ENCODE data around the gene OR5C1.
"Not testable (repeated sequence)": the region's sequence is repeated elsewhere in the genome, so short reads cannot be mapped to it uniquely, and the experiment has no call there.

OR5C1 gene

DNA sequence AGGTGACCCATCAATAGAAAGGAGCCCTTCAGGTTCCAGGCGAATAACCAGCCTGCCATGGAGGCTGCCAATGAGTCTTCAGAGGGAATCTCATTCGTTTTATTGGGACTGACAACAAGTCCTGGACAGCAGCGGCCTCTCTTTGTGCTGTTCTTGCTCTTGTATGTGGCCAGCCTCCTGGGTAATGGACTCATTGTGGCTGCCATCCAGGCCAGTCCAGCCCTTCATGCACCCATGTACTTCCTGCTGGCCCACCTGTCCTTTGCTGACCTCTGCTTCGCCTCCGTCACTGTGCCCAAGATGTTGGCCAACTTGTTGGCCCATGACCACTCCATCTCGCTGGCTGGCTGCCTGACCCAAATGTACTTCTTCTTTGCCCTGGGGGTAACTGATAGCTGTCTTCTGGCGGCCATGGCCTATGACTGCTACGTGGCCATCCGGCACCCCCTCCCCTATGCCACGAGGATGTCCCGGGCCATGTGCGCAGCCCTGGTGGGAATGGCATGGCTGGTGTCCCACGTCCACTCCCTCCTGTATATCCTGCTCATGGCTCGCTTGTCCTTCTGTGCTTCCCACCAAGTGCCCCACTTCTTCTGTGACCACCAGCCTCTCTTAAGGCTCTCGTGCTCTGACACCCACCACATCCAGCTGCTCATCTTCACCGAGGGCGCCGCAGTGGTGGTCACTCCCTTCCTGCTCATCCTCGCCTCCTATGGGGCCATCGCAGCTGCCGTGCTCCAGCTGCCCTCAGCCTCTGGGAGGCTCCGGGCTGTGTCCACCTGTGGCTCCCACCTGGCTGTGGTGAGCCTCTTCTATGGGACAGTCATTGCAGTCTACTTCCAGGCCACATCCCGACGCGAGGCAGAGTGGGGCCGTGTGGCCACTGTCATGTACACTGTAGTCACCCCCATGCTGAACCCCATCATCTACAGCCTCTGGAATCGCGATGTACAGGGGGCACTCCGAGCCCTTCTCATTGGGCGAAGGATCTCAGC lies 11.6 kb downstream of the OR5C1 start, which contains the start of gene OR1K1:
TSS of gene OR1K1 (plus strand) at position 58 of the 995 bp plus-strand sequence. CDS start at position 58, 0 bp downstream.
- ATAC-seq = no peak
- Mint-ChIP-seq H3K4me3 (no peak within 1 kb of the TSS), H3K27ac (peak within 1 kb of the TSS; percentile 26)

DNA sequence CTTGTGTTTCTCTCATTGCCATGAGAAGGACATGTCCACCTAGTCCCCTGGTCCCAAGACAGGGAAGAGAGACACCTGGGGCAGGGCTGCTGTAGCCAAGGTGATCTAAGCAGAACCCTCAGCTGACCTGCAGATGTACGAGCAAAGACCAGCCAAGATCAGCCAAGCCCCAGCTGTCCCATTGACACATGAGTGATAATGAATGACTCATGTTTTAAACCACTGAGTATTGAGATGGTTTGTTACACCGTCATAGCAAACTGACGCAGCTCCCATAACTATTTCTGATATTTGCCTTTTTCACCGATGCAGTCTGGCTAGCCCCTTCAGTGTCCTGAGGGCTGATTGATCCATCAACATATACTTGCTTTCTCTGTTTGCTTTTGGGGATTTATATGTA lies 17.9 kb downstream of the OR5C1 start:
- peaks cover 17% of the 10 kb centered on the region for H3K4me1 Mint-ChIP-seq

More for the DNA sequence above, 11.6 kb downstream of the OR5C1 start, which contains the start of gene OR1K1:
- Mint-ChIP-seq H3K36me3 (peaks cover 6% of the 10 kb centered on the region), H3K4me1 (peaks cover 6% of the 10 kb centered on the region), H3K9me3 (peaks cover under 1% of the 10 kb centered on the region)
- no peak for DNase-seq (ENCODE audit: low spot score in 2 of 2)

DNA sequence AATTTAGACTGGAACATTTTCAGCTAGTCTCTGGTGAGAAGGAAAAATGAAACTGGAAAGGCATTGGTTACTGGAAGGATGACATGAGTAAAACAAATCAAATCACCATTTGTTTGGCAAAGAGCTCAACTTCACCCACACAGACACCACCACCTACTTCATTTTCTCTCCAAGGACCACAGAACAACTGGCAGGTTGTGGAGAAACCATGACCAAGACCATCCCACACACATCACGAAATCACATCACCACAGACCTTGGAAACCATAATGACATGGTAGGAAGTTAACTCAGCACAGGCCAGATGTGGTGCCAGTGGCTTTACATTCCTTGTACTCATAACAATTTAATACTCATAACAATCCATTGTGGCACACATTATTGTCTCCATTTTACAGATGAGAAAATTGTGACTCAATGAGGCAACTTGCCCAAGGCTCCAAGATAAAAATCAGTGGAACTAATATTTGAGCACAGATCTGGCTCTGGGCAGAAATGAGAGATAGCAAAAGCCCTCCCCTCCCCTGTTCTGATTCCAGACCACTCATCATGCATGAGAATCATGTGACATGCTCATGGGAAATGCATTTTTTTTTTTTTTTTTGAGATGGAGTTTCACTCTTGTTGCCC lies 18.7 kb downstream of the OR5C1 start:
- Mint-ChIP-seq H3K4me1 (peaks cover 17% of the 10 kb centered on the region), H3K36me3 (peaks cover 8% of the 10 kb centered on the region), H3K4me3 (no peak overlapping the region), H3K27ac (peak overlapping the region; percentile 74), H3K9me3 (peaks cover 3% of the 10 kb centered on the region)
- DNase-seq (ENCODE audit: low spot score in 2 of 2) (peak; percentile 36 to 88), ATAC-seq (peak; percentile 93)

More for the DNA sequence above, 17.9 kb downstream of the OR5C1 start:
- Mint-ChIP-seq H3K27ac (peak overlapping the region; percentile 74), H3K4me3 (no peak overlapping the region), H3K36me3 (peaks cover 8% of the 10 kb centered on the region), H3K9me3 (peaks cover 3% of the 10 kb centered on the region)
- DNase-seq (ENCODE audit: low spot score in 2 of 2) (peak in 1 of 2 donors; percentile 67), ATAC-seq (peak; percentile 70)

DNA sequence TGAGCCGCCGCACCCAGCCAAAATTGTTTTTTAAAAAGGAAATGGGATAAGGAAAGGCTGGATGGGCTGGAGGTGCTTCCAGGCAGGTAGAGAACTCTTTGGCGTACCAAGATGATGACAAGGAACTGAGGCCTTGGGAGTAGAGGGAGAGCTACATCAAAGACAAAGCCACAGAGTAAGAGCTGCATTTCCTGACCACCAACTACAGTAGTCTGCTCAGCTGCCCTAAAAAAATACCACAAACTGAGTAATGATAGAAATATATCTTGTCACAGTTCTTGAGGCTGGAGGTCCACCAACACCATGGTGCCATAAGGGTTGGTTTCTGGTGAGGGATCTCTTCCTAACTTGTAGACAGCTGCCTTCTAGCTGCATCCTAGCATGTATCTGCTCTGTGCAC lies 19.4 kb downstream of the OR5C1 start:
- H3K4me1 Mint-ChIP-seq = peaks cover 17% of the 10 kb centered on the region
- DNase-seq (ENCODE audit: low spot score in 2 of 2) (no peak), ATAC-seq (peak; percentile 38)
- peaks cover 3% of the 10 kb centered on the region for H3K9me3 Mint-ChIP-seq
- peak overlapping the region; percentile 74 for H3K27ac Mint-ChIP-seq
- H3K36me3 Mint-ChIP-seq = peaks cover 8% of the 10 kb centered on the region
- no peak overlapping the region for H3K4me3 Mint-ChIP-seq

DNA sequence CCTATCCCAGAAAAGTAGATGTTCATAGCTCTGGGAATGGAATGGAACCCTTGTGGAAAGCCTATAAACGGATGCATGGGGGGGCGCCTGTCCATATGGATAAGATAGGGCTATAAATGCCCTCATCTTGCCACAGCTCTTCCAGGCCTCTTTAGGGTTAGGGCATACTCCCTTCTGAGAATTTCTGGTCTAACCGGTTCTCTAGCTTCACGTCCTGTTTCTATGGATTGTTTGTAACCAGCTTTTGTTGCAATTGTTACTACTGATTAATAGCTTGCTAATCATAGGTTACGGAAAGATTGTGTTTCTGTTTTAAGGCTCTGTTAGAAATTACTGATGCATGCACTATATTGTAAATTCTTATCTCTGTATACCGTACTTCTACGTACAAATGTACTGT lies 20.5 kb downstream of the OR5C1 start:
- not testable (repeated sequence) for H3K4me3 Mint-ChIP-seq; DNase-seq (ENCODE audit: low spot score in 2 of 2); H3K36me3 Mint-ChIP-seq; H3K27ac Mint-ChIP-seq; ATAC-seq; H3K9me3 Mint-ChIP-seq
- peaks cover 17% of the 10 kb centered on the region for H3K4me1 Mint-ChIP-seq

DNA sequence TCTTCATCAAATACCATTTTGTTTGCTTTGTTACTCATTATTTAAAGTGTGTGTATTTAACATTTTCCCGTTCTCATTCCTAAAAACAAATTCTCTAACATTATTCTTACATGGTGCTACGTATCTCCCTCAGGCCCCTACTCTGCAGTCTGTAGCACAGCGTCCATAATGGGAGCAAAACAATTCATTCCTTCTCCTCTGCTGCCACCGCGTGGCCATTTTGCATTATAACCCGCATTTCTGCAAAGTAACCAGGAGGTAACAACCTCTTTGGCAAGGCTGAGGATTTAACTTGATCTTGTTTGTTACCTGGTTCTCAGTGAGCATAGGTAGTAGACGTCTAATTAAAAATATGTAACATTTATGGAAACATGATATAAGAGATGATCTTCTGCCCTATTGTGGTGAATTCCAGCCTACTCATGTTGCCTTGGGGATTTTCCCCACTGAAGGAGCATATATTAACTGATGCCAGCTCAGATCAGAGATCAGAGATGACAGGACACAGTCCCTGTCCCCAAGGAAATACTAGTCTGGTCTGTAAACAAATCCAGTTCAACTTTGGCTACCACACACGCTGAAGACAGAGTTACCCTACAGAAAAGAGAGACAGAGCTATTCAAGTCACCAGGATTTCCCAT lies 21.7 kb downstream of the OR5C1 start:
- Mint-ChIP-seq H3K9me3 (peaks cover 2% of the 10 kb centered on the region), H3K4me1 (peaks cover 20% of the 10 kb centered on the region), H3K27ac (no peak overlapping the region)

DNA sequence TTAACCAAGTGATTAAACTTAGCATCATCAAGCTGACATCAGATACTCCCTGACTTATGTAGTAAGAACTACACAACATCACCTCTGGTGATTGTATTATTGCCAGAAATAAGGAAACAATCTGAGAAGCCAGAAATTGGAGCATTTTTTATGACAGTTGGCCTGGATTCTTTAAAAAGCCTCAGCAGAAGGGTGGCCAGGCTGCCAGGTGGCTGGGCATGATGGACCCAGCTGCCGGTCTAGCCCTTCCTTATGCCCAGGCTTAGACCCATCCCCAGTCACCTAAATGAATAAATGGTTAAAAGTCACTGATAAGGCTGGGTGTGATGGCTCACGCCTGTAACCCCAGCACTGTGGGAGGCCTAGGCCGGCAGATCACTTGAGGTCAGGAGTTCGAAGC lies 24.0 kb downstream of the OR5C1 start:
- H3K9me3 Mint-ChIP-seq = no peaks in the 10 kb centered on the region
- ATAC-seq (no peak), DNase-seq (ENCODE audit: low spot score in 2 of 2) (no peak)
- H3K4me1 Mint-ChIP-seq = peaks cover 27% of the 10 kb centered on the region
- H3K36me3 Mint-ChIP-seq = peaks cover 16% of the 10 kb centered on the region
- H3K27ac Mint-ChIP-seq = no peak overlapping the region
- H3K4me3 Mint-ChIP-seq = no peak overlapping the region

More for the DNA sequence above, 21.7 kb downstream of the OR5C1 start:
- Mint-ChIP-seq H3K36me3 (peaks cover 8% of the 10 kb centered on the region), H3K4me3 (no peak overlapping the region)
- DNase-seq (ENCODE audit: low spot score in 2 of 2) (peak; percentile 49 to 79), ATAC-seq (peak; percentile 35)

DNA sequence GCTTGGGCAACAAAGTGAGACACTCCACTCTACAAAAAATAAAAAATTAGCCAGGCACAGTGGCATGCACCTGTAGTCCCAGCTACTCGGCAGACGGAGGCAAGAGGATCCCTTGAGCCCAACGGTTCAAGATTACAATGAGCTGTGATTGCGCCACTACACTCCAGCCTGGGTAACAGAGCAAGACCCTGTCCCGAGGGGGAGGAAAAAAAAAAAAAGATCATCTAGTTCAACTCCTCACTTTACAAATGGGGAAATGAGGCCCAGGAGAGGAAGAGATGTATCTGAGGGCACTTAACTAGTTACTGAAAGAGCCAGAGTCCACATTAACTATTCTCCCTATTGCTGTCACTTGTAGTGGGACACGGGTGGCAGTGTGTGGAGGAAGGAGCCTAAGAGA lies 25.8 kb downstream of the OR5C1 start:
- H3K4me1 Mint-ChIP-seq = peaks cover 19% of the 10 kb centered on the region

DNA sequence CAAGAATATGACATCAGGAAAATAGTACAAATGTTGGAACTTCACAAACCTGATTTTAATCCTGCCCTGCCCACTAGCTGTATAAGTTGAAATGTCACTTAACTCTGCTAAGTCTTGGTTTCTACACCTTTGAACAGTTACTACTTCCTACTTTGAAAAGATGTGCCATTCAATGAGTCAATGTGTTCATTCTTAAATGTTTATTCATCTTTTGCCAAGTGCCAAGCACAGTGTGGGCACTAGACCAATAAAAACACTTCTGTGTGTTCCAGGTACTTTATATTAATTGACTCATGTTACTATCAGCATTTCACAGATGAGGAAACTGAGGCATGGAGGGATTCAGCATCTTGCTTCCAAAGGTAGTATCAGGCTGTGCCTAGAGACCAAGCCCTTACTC lies 26.8 kb downstream of the OR5C1 start:
- Mint-ChIP-seq H3K36me3 (peaks cover 44% of the 10 kb centered on the region), H3K4me1 (peaks cover 19% of the 10 kb centered on the region), H3K4me3 (peak overlapping the region; percentile 58), H3K27ac (no peak overlapping the region), H3K9me3 (no peaks in the 10 kb centered on the region)
- DNase-seq (ENCODE audit: low spot score in 2 of 2) (no peak), ATAC-seq (peak; percentile 37)

More for the DNA sequence above, 25.8 kb downstream of the OR5C1 start:
- DNase-seq (ENCODE audit: low spot score in 2 of 2) (no peak), ATAC-seq (no peak)
- Mint-ChIP-seq H3K4me3 (no peak overlapping the region), H3K36me3 (peaks cover 34% of the 10 kb centered on the region), H3K27ac (no peak overlapping the region), H3K9me3 (no peaks in the 10 kb centered on the region)

DNA sequence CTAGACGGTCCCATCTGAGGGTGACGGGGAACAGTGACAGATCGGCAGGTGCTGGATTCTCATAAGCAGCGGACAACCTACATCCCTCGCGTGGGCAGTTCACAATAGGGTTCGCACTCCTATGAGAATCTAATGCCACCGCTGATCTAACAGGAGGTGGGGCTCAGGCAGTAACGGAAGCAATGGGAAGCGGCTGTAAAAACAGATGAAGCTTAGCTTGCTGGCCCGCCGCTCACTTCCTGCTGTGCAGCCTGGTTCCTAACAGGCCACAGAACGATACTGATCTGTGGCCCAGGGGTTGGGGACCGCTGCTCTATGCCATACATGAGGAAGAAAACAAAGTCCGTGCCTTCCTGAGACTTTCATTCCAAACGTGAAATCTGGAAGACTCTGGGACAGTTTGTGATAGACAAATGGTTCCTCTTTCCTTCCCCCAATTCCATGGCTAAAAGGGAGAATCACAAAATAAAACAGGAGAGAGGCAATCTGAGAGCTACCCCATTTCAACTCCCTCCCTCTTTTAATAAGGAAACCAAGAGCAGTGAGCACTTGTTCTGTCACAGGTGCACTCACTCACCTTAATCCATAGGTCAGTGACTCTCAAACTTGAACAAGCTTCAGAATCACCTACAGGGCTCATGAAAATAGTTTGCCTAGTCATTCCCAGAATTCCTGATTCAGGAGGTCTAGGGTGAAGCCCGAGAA lies 27.6 kb downstream of the OR5C1 start:
- DNase-seq (ENCODE audit: low spot score in 2 of 2) (no peak), ATAC-seq (peak; percentile 80)
- Mint-ChIP-seq H3K27ac (peak overlapping the region; percentile 87), H3K36me3 (peaks cover 52% of the 10 kb centered on the region), H3K9me3 (no peaks in the 10 kb centered on the region), H3K4me3 (peak overlapping the region; percentile 58), H3K4me1 (peaks cover 19% of the 10 kb centered on the region)

DNA sequence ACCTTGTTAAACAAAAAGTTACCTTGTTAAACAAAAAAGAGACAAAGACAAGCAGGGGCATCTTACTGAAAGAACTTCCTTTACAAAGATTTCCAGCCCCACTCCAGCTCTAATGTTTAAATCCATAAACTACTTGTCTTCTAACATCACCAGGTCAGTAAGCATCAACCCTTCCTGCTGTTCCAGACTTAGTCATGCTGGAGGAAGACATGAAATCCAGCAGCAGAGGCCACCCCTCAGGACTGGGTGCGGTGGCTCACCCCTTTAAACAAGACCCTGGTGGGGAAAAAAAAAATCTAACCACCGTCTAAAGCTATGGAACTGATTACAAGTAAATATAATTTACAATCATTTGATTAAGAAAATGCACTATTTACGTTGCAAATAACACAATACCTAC lies 30.6 kb downstream of the OR5C1 start:
- H3K9me3 Mint-ChIP-seq = no peaks in the 10 kb centered on the region
- peak overlapping the region; percentile 68 for H3K27ac Mint-ChIP-seq
- peaks cover 30% of the 10 kb centered on the region for H3K4me1 Mint-ChIP-seq
- H3K36me3 Mint-ChIP-seq = peaks cover 82% of the 10 kb centered on the region
- DNase-seq (ENCODE audit: low spot score in 2 of 2) (no peak), ATAC-seq (no peak)
- no peak overlapping the region for H3K4me3 Mint-ChIP-seq

DNA sequence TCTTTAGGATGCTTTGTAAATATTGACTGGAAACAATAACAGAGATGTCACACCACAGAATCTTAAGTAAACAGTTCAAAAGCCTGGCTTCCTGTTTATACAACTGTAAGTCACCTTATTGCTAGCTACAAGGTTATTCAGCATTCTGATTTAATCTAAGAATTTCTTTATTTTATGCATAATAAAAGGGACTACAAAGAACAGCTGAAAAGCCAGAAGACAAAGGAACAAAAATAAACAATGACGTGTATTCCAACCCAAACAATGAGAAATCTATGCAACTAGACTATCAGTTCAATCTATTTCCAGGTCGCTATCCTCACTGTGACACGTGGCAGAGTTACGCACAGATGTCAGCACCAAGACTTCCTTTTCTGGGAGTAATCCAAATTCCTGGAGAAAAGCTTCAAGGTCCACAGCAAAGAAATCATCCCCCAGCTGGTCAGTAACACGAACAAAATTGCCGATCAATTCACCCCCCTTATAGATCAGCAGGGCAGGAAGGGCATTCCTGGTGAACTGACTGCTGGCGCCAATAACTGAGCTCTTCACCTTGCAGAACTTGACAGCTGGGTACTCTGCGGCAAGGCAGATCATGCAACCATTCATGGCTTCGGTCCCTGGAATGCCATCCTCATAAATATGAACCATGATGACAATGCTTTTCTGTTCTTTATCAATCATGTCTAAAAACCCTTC lies 31.2 kb downstream of the OR5C1 start:
- peak overlapping the region; percentile 68 for H3K27ac Mint-ChIP-seq

DNA sequence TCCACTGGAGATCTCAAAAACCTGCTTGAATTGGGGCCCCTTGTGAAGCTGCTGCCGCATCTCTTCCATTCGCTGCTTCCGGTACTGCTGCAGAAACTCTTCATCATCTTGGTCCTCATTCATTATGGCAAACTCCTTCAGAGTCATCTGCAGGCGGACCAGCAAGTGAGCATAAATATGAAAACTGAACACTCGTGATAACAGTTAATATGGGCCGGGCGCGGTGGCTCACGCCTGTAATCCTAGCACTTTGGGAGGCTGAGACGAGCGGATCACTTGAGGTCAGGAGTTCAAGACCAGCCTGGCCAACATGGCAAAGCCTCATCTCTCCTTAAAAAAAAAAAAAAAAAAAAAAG lies 31.7 kb downstream of the OR5C1 start:
- Mint-ChIP-seq H3K9me3 (no peaks in the 10 kb centered on the region), H3K27ac (no peak overlapping the region), H3K4me1 (peaks cover 26% of the 10 kb centered on the region), H3K36me3 (peaks cover 94% of the 10 kb centered on the region), H3K4me3 (no peak overlapping the region)
- no peak for DNase-seq (ENCODE audit: low spot score in 2 of 2)
- ATAC-seq = no peak

More for the DNA sequence above, 31.2 kb downstream of the OR5C1 start:
- H3K4me3 Mint-ChIP-seq = no peak overlapping the region
- peaks cover 30% of the 10 kb centered on the region for H3K4me1 Mint-ChIP-seq
- H3K36me3 Mint-ChIP-seq = peaks cover 88% of the 10 kb centered on the region
- ATAC-seq = no peak
- no peak for DNase-seq (ENCODE audit: low spot score in 2 of 2)
- H3K9me3 Mint-ChIP-seq = no peaks in the 10 kb centered on the region

DNA sequence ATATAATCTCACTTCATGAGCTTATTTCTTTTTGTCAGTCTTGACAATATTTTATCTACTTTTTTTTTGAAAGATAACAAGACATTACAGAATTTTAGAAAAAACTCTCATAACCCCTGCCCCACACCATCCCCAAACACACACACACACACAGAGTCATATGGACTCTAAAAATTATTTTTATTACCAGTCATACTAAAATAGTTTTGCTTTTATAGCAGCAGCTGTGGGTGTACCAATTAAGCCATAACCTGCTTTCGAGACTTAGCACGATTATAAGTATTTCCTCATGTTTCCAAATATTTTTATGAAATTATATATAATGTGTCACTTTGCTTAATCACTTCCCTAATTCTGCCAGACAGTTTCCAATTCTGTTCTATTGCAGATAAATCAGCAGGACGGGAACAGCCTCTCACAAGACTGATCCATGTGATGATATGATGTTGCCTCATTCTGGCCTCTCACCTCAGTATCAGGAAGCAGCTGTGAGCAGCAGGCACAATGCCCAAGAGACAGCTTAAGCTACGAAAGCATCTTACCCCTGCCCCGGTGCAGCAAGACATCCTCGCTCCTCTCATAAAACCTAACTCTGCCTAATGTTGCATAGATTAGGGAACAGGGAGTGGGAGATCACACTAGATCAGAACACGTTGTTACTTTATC lies 32.7 kb downstream of the OR5C1 start:
- ATAC-seq = no peak
- H3K27ac Mint-ChIP-seq = peak overlapping the region; percentile 45
- no peak for DNase-seq (ENCODE audit: low spot score in 2 of 2)
- no peaks in the 10 kb centered on the region for H3K9me3 Mint-ChIP-seq
- no peak overlapping the region for H3K4me3 Mint-ChIP-seq
- peaks cover 98% of the 10 kb centered on the region for H3K36me3 Mint-ChIP-seq
- H3K4me1 Mint-ChIP-seq = peaks cover 24% of the 10 kb centered on the region

All from stimulated activated effector memory CD8-positive, alpha-beta T cell treated with anti-CD3 and anti-CD28 coated beads, Interleukin-12 subunit alpha, Interleukin-12 subunit beta, amount 100 ng/mL, for 72 hours (primary cell).